Coronary artery (tissue), 2 donors: Measurements from ENCODE around the gene DDT.
"Not testable (repeated sequence)": the region's sequence is repeated elsewhere in the genome, so short reads cannot be mapped to it uniquely, and the experiment has no call there.

Experiments
- DNase-seq: peaks from one replicate; pipeline ENCODE4 v3.0.0-alpha.2; 2017; ENCODE audit warnings: low spot score
- H3K27ac ChIP-seq, 2 donors: fragments of 200-600 bp; sonication (generic); one replicate each; pipeline ENCODE4 v1.5.1; 2016 to 2019
- H3K4me3 ChIP-seq: fragments of 200-600 bp; sonication (generic); 2 replicates; pipeline ENCODE4 v1.5.1; 2016; ENCODE audit warnings: mild to moderate bottlenecking, moderate library complexity
- CTCF ChIP-seq: fragments of 200-600 bp; sonication (generic); IDR thresholded peaks from one replicate; pipeline ENCODE4 v1.5.1; 2019; ENCODE audit warnings: antibody characterized with exemption

DDT gene

GRCh38 chr22:23984430-23984829 is 10.2 kb upstream of the DDT start:
- Histone ChIP-seq H3K4me3 (no peak overlapping the region), H3K27ac (no peak overlapping the region)
- DNase-seq: no peak
- TF ChIP-seq CTCF: peak; percentile 35

- not testable (repeated sequence) for H3K4me3 ChIP-seq, H3K27ac ChIP-seq, DNase-seq
Observed at GRCh38 chr22:23980567-23980966, 6.3 kb upstream of the DDT start.

GRCh38 chr22:23979557-23980240 is 5.5 kb upstream of the DDT start, which contains the start of gene GSTT2:
Gene GSTT2 (plus strand): TSS chr22:23980134.
- H3K4me3 ChIP-seq, H3K27ac ChIP-seq, DNase-seq: not testable (repeated sequence)

- H3K27ac ChIP-seq, H3K4me3 ChIP-seq, DNase-seq: not testable (repeated sequence)
Observed at GRCh38 chr22:23977304-23977703, 3.1 kb upstream of the DDT start.

GRCh38 chr22:23974836-23975352 is 653 bp upstream of the DDT start:
- not testable (repeated sequence) for H3K27ac ChIP-seq, H3K4me3 ChIP-seq, DNase-seq

GRCh38 chr22:23971927-23972326 is 2.3 kb downstream of the DDT start:
- not testable (repeated sequence) for H3K4me3 ChIP-seq, H3K27ac ChIP-seq, DNase-seq

GRCh38 chr22:23970816-23971486 is 3.3 kb downstream of the DDT start:
- H3K4me3 ChIP-seq: no peak overlapping the region
- DNase-seq: no peak
- no peak for TF ChIP-seq CTCF
- no peak overlapping the region for H3K27ac ChIP-seq

- H3K4me3 ChIP-seq: no peak overlapping the region
- TF ChIP-seq CTCF: no peak
- no peak for DNase-seq
- no peak overlapping the region for H3K27ac ChIP-seq
Observed at GRCh38 chr22:23970201-23970641, 4.0 kb downstream of the DDT start.

- no peak overlapping the region for H3K4me3 ChIP-seq
- DNase-seq: no peak
- TF ChIP-seq CTCF: no peak
- H3K27ac ChIP-seq: no peak overlapping the region
Observed at GRCh38 chr22:23969071-23969470, 5.2 kb downstream of the DDT start.

GRCh38 chr22:23966568-23966967 is 7.7 kb downstream of the DDT start, which contains the start of gene DDTL:
Gene DDTL (plus strand): TSS chr22:23966888. CDS start chr22:23966915, 27 bp downstream.
- DNase-seq, H3K27ac ChIP-seq, H3K4me3 ChIP-seq: not testable (repeated sequence)

GRCh38 chr22:23966094-23966493 is 8.1 kb downstream of the DDT start:
- H3K4me3 ChIP-seq, DNase-seq: not testable (repeated sequence)

GRCh38 chr22:23961084-23961771 is 13.0 kb downstream of the DDT start, which contains the start of gene GSTT2B:
Gene GSTT2B (minus strand): TSS chr22:23961195. CDS start chr22:23961131, 64 bp downstream.
- not testable (repeated sequence) for DNase-seq, H3K27ac ChIP-seq
- H3K4me3 ChIP-seq: peak within 1 kb of the TSS; percentile 50

More at GRCh38 chr22:23966094-23966493, 8.1 kb downstream of the DDT start:
- H3K27ac ChIP-seq: not testable (repeated sequence)
